ENCODE data around the gene EXOC7. TPM values are rescaled to one million over a fixed set of nuclear protein-coding genes. Genes with fewer than 3 reads are reported as not detected.

The EXOC7 gene
- total RNA-seq (ENCODE audit: insufficient read depth, low replicate concordance), result 64.5 TPM

GRCh38 chr17:76103274-76104139 is at the start of gene EXOC7:
Gene EXOC7 (minus strand): TSS chr17:76103787. CDS start chr17:76103692, 95 bp downstream.
- peak; percentile 97 for DNase-seq (ENCODE audit: low spot score)

GRCh38 chr17:76153202-76153601 is 49.6 kb upstream of the EXOC7 start:
- no peak for DNase-seq (ENCODE audit: low spot score)

GRCh38 chr17:76152591-76152990 is 49.0 kb upstream of the EXOC7 start:
- no peak for DNase-seq (ENCODE audit: low spot score)

- DNase-seq (ENCODE audit: low spot score), result no peak
These were observed 48.4 kb upstream of the EXOC7 start for GRCh38 chr17:76151896-76152454.

GRCh38 chr17:76150712-76151622 is 47.4 kb upstream of the EXOC7 start:
- no peak for DNase-seq (ENCODE audit: low spot score)

GRCh38 chr17:76149214-76149613 is 45.6 kb upstream of the EXOC7 start:
- DNase-seq (ENCODE audit: low spot score), result no peak

- DNase-seq (ENCODE audit: low spot score), result no peak
These were observed 44.4 kb upstream of the EXOC7 start for GRCh38 chr17:76148015-76148326.

GRCh38 chr17:76147211-76148014 is 43.8 kb upstream of the EXOC7 start:
- peak; percentile 48 for DNase-seq (ENCODE audit: low spot score)

GRCh38 chr17:76146053-76146851 is 42.7 kb upstream of the EXOC7 start:
- DNase-seq (ENCODE audit: low spot score), result no peak

- DNase-seq (ENCODE audit: low spot score), result no peak
These were observed 41.9 kb upstream of the EXOC7 start for GRCh38 chr17:76145231-76146052.

- DNase-seq (ENCODE audit: low spot score), result no peak
These were observed 39.0 kb upstream of the EXOC7 start for GRCh38 chr17:76142585-76143041.

GRCh38 chr17:76142039-76142584 is 38.5 kb upstream of the EXOC7 start:
- DNase-seq (ENCODE audit: low spot score), result no peak

GRCh38 chr17:76141212-76142038 is 37.8 kb upstream of the EXOC7 start, which contains the start of gene FOXJ1:
Gene FOXJ1 (minus strand): TSS chr17:76141245. CDS start chr17:76140395, 850 bp downstream.
- DNase-seq (ENCODE audit: low spot score), result peak; percentile 92

- DNase-seq (ENCODE audit: low spot score), result no peak
These were observed 37.1 kb upstream of the EXOC7 start for GRCh38 chr17:76140661-76141211.

GRCh38 chr17:76139801-76140660 is 36.4 kb upstream of the EXOC7 start:
- no peak for DNase-seq (ENCODE audit: low spot score)

- DNase-seq (ENCODE audit: low spot score), result no peak
These were observed 35.5 kb upstream of the EXOC7 start for GRCh38 chr17:76138896-76139752.

Measured in umbilical cord (tissue), 2 donors.